H1 (cell line): ENCODE data around the gene GRAMD1B. TPM values are rescaled to one million over a fixed set of nuclear protein-coding genes. Genes with fewer than 3 reads are reported as not detected.

Experiments
- CTCF ChIA-PET: fragments of 300-600 bp; sonication (Branson Sonifier 250); formaldehyde crosslinking; loops from one replicate; lab custom pipeline; 2021; ENCODE audit not compliant: partially characterized antibody; lab: Charles Lee
- POLR2A ChIA-PET: fragments of 300-600 bp; sonication (Branson Sonifier 250); formaldehyde crosslinking; loops from one replicate; lab custom pipeline; 2021; ENCODE audit warnings: inconsistent platforms; ENCODE audit not compliant: partially characterized antibody; lab: Charles Lee
- DNase-seq, 2 experiments: peaks; one replicate each; pipeline versions ENCODE4 v3.0.0 to v3.0.0-alpha.2; 2010 to 2022; ENCODE audit warnings: low spot score in 2 of 2, low read depth in 1 of 2, mixed read lengths in 1 of 2
- FAIRE-seq: peaks from 2 replicates; lab custom pipeline; 2011; peaks lifted over from hg19 to GRCh38; lab: Jason Lieb, UNC
- H2AFZ ChIP-seq: 2 replicates; pipeline ENCODE4 v1.8.1; 2012; ENCODE audit warnings: low read length, inconsistent platforms
- H2AK5ac ChIP-seq: 2 replicates; pipeline ENCODE4 v1.6.1; 2013; ENCODE audit warnings: low read depth, low read length
- H2BK120ac ChIP-seq: replicated peaks from 2 replicates; pipeline ENCODE3; 2013; ENCODE audit warnings: low read depth, low read length, inconsistent platforms
- H2BK12ac ChIP-seq: 2 replicates; pipeline ENCODE4 v1.6.1; 2013; ENCODE audit warnings: low read depth, low read length
- H2BK15ac ChIP-seq: 2 replicates; pipeline ENCODE4 v1.6.1; 2013; ENCODE audit warnings: low read length
- H2BK20ac ChIP-seq: 2 replicates; pipeline ENCODE4 v1.6.1; 2013; ENCODE audit warnings: low read length
- H2BK5ac ChIP-seq: 2 replicates; pipeline ENCODE4 v1.6.1; 2013; ENCODE audit warnings: low read depth, low read length
- H3K14ac ChIP-seq: 2 replicates; pipeline ENCODE4 v1.6.1; 2013; ENCODE audit warnings: inconsistent platforms; ENCODE audit not compliant: insufficient read length
- H3K18ac ChIP-seq: 2 replicates; pipeline ENCODE4 v1.6.1; 2013; ENCODE audit warnings: low read length; ENCODE audit errors: extremely low read depth
- H3K23ac ChIP-seq: 2 replicates; pipeline ENCODE4 v1.6.1; 2013; ENCODE audit warnings: inconsistent platforms; ENCODE audit not compliant: insufficient read length
- H3K23me2 ChIP-seq: 2 replicates; pipeline ENCODE4 v1.6.1; 2013; ENCODE audit warnings: low read depth, low read length
- H3K27ac ChIP-seq: 2 replicates; pipeline ENCODE4 v1.6.1; 2011; ENCODE audit warnings: low read depth, low read length, inconsistent platforms
- H3K27me3 ChIP-seq, 4 experiments: replicated peaks in 1 of 4; 1 replicate in 1 of 4; 2 replicates in 3 of 4; pipeline versions ENCODE4 v1.6.1 to v1.8.1; 2011 to 2013; ENCODE audit warnings: low read length in 3 of 4, mild to moderate bottlenecking in 3 of 4, inconsistent platforms in 2 of 4, mixed read lengths in 2 of 4, moderate library complexity in 1 of 4; ENCODE audit not compliant: control insufficient read depth in 3 of 4, insufficient read depth in 3 of 4; ENCODE audit errors: extremely low read depth in 1 of 4
- H3K36me3 ChIP-seq, 4 experiments: 2 replicates each; pipeline versions ENCODE4 v1.6.1 to v1.8.1; 2011 to 2013; ENCODE audit warnings: mild to moderate bottlenecking in 4 of 4, low read length in 3 of 4, moderate library complexity in 2 of 4, control low read depth in 1 of 4, inconsistent platforms in 1 of 4; ENCODE audit not compliant: insufficient read depth in 4 of 4, control insufficient read depth in 2 of 4
- H3K4ac ChIP-seq: replicated peaks from 2 replicates; pipeline ENCODE3; 2013; ENCODE audit warnings: low read length, low read depth, mixed read lengths, inconsistent platforms; ENCODE audit not compliant: insufficient read length
- H3K4me1 ChIP-seq, 4 experiments: replicated peaks in 1 of 4; 1 replicate in 1 of 4; 2 replicates in 3 of 4; pipeline versions ENCODE4 v1.6.1 to v1.8.1; 2011 to 2013; ENCODE audit warnings: low read length in 3 of 4, inconsistent platforms in 2 of 4, mixed read lengths in 1 of 4; ENCODE audit not compliant: insufficient read depth in 4 of 4, control insufficient read depth in 3 of 4
- H3K4me2 ChIP-seq, 2 experiments: 2 replicates each; pipeline versions ENCODE4 v1.6.1 to v1.8.1; 2011 to 2013; ENCODE audit warnings: low read depth in 2 of 2, low read length in 2 of 2, control low read depth in 1 of 2, inconsistent platforms in 1 of 2, mild to moderate bottlenecking in 1 of 2; ENCODE audit not compliant: insufficient read depth in 1 of 2
- H3K4me3 ChIP-seq, 4 experiments: fragments of 200-600, 300-600 bp in 1 of 4; sonication (generic), shearing (Covaris generic), sonication (Bioruptor Twin) in 1 of 4; 2 replicates each; pipeline versions ENCODE4 v1.5.1 to v1.8.1; 2011 to 2016; ENCODE audit warnings: low read length in 4 of 4, low read depth in 3 of 4, control low read depth in 2 of 4, inconsistent platforms in 2 of 4, mild to moderate bottlenecking in 2 of 4, mixed read lengths in 1 of 4, moderate library complexity in 1 of 4; ENCODE audit not compliant: insufficient read depth in 2 of 4; ENCODE audit errors: extremely low read depth in 1 of 4
- H3K56ac ChIP-seq: replicated peaks from 2 replicates; pipeline ENCODE3; 2013; ENCODE audit warnings: low read depth, mild to moderate bottlenecking, mixed read lengths, low read length, inconsistent platforms; ENCODE audit not compliant: insufficient read length
- H3K79me1 ChIP-seq: 2 replicates; pipeline ENCODE4 v1.6.1; 2013; ENCODE audit warnings: low read depth, low read length, control low read depth
- H3K79me2 ChIP-seq, 2 experiments: 2 replicates each; pipeline versions ENCODE4 v1.6.1 to v1.8.1; 2012 to 2013; ENCODE audit warnings: low read length in 2 of 2, mild to moderate bottlenecking in 2 of 2, inconsistent platforms in 1 of 2; ENCODE audit not compliant: insufficient read depth in 2 of 2, control insufficient read depth in 1 of 2
- H3K9ac ChIP-seq, 4 experiments: replicated peaks in 1 of 4; 1 replicate in 1 of 4; 2 replicates in 3 of 4; pipeline versions ENCODE4 v1.6.1 to v1.8.1; 2011 to 2013; ENCODE audit warnings: low read depth in 3 of 4, low read length in 3 of 4, control low read depth in 2 of 4, mild to moderate bottlenecking in 2 of 4, moderate library complexity in 2 of 4, inconsistent platforms in 1 of 4; ENCODE audit errors: extremely low read depth in 1 of 4
- H3K9me3 ChIP-seq, 2 experiments: 2 replicates each; pipeline versions ENCODE4 v1.6.1 to v1.8.1; 2012 to 2013; ENCODE audit warnings: mild to moderate bottlenecking in 2 of 2, moderate library complexity in 2 of 2, control low read depth in 1 of 2, inconsistent platforms in 1 of 2, low read depth in 1 of 2, low read length in 1 of 2, mixed read lengths in 1 of 2; ENCODE audit not compliant: insufficient read depth in 2 of 2
- H4K20me1 ChIP-seq, 2 experiments: replicated peaks in 1 of 2; 2 replicates each; pipeline versions ENCODE3 to v1.8.1; 2011 to 2013; ENCODE audit warnings: inconsistent platforms in 2 of 2, low read length in 2 of 2, mild to moderate bottlenecking in 1 of 2; ENCODE audit not compliant: insufficient read depth in 2 of 2, control insufficient read depth in 1 of 2
- H4K5ac ChIP-seq: 2 replicates; pipeline ENCODE4 v1.6.1; 2013; ENCODE audit warnings: low read length, low read depth, mixed read lengths, inconsistent platforms; ENCODE audit not compliant: insufficient read length
- H4K8ac ChIP-seq: 2 replicates; pipeline ENCODE4 v1.8.0; 2013; ENCODE audit warnings: mild to moderate bottlenecking, moderate library complexity, low read length, inconsistent platforms; ENCODE audit not compliant: insufficient read depth; ENCODE audit errors: extremely low read depth
- H4K91ac ChIP-seq: replicated peaks from 2 replicates; pipeline ENCODE3; 2013; ENCODE audit warnings: low read length, mixed read lengths, inconsistent platforms; ENCODE audit not compliant: insufficient read length
- CBX5 ChIP-seq: fragments of 300-800, 300-1000 bp; sonication (generic); IDR thresholded peaks from 2 replicates; pipeline ENCODE4 v1.7.1; 2016; ENCODE audit warnings: antibody characterized with exemption, low read length, low read depth
- SIX5 ChIP-seq: IDR thresholded peaks from 2 replicates; pipeline ENCODE4 v1.6.1; 2011; ENCODE audit warnings: mild to moderate bottlenecking, low read depth, low read length
- YY1 ChIP-seq: IDR thresholded peaks from 2 replicates; pipeline ENCODE4 v1.6.1; 2011; ENCODE audit warnings: low read depth, mild to moderate bottlenecking, low read length
- WGBS, 2 experiments: shearing (Covaris generic) in 1 of 2; methylation state at CpG; one replicate each; pipeline versions ENCODE4 v1.1.6 to v1.1.7; 2013 to 2015; ENCODE audit warnings: low lambda C conversion rate in 2 of 2, mixed read lengths in 2 of 2, inconsistent platforms in 1 of 2, low coverage in 1 of 2, missing lambda C conversion rate in 1 of 2; ENCODE audit not compliant: insufficient replicate concordance in 2 of 2, insufficient coverage in 1 of 2, insufficient read length in 1 of 2; ENCODE audit errors: extremely low coverage in 1 of 2, missing lambda C conversion rate in 1 of 2; 5-methylcytosine and 5-hydroxymethylcytosine counted together
- polyA plus RNA-seq, 7 experiments: library from polyadenylated mRNA; depleted of rRNA in 3 of 7; stranded (reverse) in 5 of 7; unstranded in 2 of 7; fragments of >200 nt in 5 of 7; fragments of 200-250 nt in 2 of 7; gene quantifications; 1 replicate in 5 of 7; 2 replicates in 1 of 7; 4 replicates in 1 of 7; pipeline versions ENCODE4 v1.2.1 to v1.2.3, GENCODE V29; 2011 to 2013; ENCODE audit warnings: missing spikeins in 2 of 7, mixed read lengths in 2 of 7
- total RNA-seq: library from RNA; stranded (reverse); fragmentation: NEBNext Ultra II Directional; extraction: Animal tissue kit (Norgen Biotek cat#: 25700); gene quantifications from 2 replicates; pipeline ENCODE4 v1.2.1, GENCODE V29; 2021

The GRAMD1B gene
- total and polyA plus RNA-seq, 2 of the 8 experiments (the other 6 are each of a cell fraction or from before 2014, with no cell fraction given): 10.1 to 21.2 TPM

DNA sequence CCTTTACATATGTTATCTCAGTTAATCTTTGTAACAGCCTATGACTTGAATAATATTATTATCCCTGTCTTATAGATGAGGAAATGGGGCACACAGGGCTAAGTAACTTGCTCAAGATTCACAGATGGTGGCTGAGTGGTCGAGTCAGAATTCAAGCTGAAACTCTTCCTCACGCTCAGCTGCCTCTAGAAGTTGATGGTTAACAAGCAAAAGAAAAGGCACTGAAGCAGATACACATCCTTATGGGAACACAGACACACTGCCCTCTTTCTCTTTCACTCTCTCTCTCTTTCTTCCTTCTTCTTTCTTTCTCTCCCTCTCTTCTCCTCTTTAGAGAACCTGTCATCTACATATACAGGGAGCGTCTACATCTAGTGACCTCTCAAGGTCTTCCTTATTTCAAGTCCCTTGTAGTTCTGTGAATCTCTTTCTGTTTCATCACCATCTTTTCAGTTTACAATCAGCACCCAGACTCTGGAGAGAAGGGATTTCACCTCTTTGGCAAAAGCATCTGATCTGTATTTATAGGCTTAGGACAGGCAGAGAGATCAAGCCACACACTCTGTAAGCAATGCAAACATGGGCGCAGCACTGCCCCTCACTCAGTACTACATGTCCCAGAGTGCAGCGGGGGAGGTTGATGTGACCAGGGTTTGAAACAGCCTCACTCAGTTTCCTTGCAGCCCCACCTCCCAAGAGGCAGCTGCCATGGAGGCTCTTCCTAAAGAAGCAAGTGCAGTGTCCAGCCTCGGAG lies 75.7 kb downstream of the GRAMD1B start:
- H3K79me2 ChIP-seq: no peaks in the 10 kb centered on the region
- H3K4me3 ChIP-seq: no peak overlapping the region
- H2BK120ac ChIP-seq: no peak overlapping the region
- no peaks in the 10 kb centered on the region for H4K20me1 ChIP-seq
- no peaks in the 10 kb centered on the region for H3K27me3 ChIP-seq
- H3K18ac ChIP-seq: no peak overlapping the region; the same call in 1 of the 2 replicates
- no peak overlapping the region for H3K14ac ChIP-seq
- no peak overlapping the region for H3K56ac ChIP-seq
- H3K9ac ChIP-seq: no peak overlapping the region
- peaks cover 3 to 20% (median 16%) of the 10 kb centered on the region in 4 experiments for H3K4me1 ChIP-seq
- no peaks in the 10 kb centered on the region for H3K36me3 ChIP-seq
- TF ChIP-seq YY1 (peak; percentile 91), SIX5 (peak; percentile 61), CBX5 (no peak)
- no peaks in the 10 kb centered on the region for H3K23me2 ChIP-seq
- 0 out of 2 replicates have a peak overlapping the region, but pooled peaks have one; percentile 2 for H2BK5ac ChIP-seq
- H4K5ac ChIP-seq: no peak overlapping the region
- no peak overlapping the region for H2AK5ac ChIP-seq
- no peak overlapping the region for H3K4ac ChIP-seq
- no peak overlapping the region for H2BK15ac ChIP-seq
- FAIRE-seq (peak; percentile 77), DNase-seq (peak; percentile 25 to 64)
- peaks cover 5% of the 10 kb centered on the region for H3K79me1 ChIP-seq
- ChIA-PET CTCF (interaction anchor here (0.6 to 2.7 kb wide), 5 partner anchors 14 to 279 kb away, joined by 3 to 11 read pairs (median 3); no protein-coding TSS in a partner anchor), POLR2A (interaction anchor here (1.2 kb wide), 1 partner anchor 12 kb away, joined by 5 read pairs; no protein-coding TSS in a partner anchor)
- peak overlapping the region; percentile 46; the same call in 1 of the 2 replicates for H2BK12ac ChIP-seq
- no peak overlapping the region for H3K23ac ChIP-seq
- H3K4me2 ChIP-seq: 0 out of 4 replicates have a peak overlapping the region, but pooled peaks of 1 of the 2 experiments have one; percentile 25
- no peak overlapping the region for H4K8ac ChIP-seq
- WGBS, 2 experiments: 60% methylated on average over 6 of the region's 6 CpGs; no CpG with 5 or more reads in 1 of the 2 experiments
- H2AFZ ChIP-seq: no peak overlapping the region
- no peaks in the 10 kb centered on the region for H3K9me3 ChIP-seq
- no peak overlapping the region for H4K91ac ChIP-seq
- H3K27ac ChIP-seq: no peak overlapping the region
- H2BK20ac ChIP-seq: no peak overlapping the region
